Occipital lobe (tissue), 2 donors: ENCODE data around the gene FAM217A. TPM values are rescaled to one million over a fixed set of nuclear protein-coding genes. Genes with fewer than 3 reads are reported as not detected.

Experiments used
- DNase-seq: peaks from one replicate; lab custom pipeline; 2025; lab: John Stamatoyannopoulos, UW
- total RNA-seq: library from RNA; depleted of rRNA; stranded (reverse); fragments of >200 nt; gene quantifications from one replicate; pipeline ENCODE4 v1.2.3, GENCODE V29; 2014

Gene FAM217A
- total RNA-seq, 1 donor from 2014 or later, result not detected

DNA sequence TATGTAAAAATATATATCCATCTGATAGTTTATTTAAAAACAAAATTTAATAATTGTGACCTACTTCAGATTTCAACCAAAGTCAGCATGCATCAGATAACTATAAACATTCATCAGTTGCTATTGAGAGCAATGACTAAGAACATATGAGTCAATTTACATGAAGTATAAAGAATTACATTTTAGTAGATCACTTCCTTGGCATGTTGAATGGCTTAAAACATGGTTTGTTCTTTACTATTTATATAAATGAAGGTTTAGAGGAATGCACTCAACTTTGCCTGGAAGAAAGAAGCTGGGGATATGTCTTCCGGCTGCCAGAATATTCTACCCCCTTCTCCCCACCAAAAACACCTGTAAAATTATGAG lies 6.4 kb upstream of the FAM217A start:
- DNase-seq, result no peak

DNA sequence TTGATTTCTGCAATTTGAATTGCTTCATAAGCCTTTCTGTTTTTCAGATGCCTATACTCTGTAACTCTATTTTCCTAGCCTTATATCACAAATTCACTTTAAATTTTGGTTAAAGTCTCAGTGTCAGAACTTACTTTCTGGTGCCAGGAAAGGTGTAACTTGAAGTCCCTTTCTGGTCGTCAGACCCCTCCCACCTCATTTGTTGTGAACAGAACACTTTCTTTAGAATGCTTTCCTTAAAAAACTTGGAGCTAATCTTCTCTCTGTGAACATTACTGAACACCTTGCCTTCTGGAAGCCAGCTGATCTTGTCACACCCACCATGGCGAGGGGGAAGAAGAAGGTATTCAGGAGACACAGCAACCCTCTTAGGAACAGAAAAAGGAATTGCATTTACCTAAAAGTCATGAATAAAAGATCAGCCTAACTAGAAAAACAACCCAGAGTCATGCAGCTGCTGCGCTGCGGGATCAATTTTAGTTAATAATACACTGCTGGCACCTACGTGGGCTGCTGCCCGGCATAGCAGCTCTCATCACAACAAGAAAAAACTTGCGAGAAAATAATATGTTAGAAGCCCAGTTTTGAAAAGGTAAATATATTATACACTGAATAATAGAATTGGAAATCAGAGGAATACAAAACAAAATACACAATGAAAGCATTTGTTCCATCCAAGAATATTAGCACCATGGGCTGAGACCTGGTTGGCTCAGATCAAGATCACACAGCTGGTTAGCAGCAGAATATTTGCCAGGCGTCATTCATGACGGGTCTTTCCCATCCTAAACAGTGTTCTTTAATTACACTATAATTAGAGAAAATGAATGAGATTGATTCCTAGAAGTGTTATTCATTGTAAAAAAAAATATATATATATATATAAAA lies 5.8 kb upstream of the FAM217A start:
- DNase-seq, result no peak

GRCh38 chr6:4074478-4075235 lies 4.3 kb downstream of the FAM217A start:
- DNase-seq, result no peak

GRCh38 chr6:4071330-4071729 lies 7.6 kb downstream of the FAM217A start:
- no peak for DNase-seq

GRCh38 chr6:4069199-4069598 lies 9.7 kb downstream of the FAM217A start:
- DNase-seq, result no peak

- DNase-seq, result no peak
Observed at GRCh38 chr6:4067673-4068072, 11.3 kb downstream of the FAM217A start.

GRCh38 chr6:4066029-4066755 lies 12.7 kb downstream of the FAM217A start:
- no peak for DNase-seq

GRCh38 chr6:4059115-4059777 lies 19.7 kb downstream of the FAM217A start:
- no peak for DNase-seq

- no peak for DNase-seq
Observed at GRCh38 chr6:4057036-4057435, 21.9 kb downstream of the FAM217A start.

GRCh38 chr6:4055420-4056041 lies 23.4 kb downstream of the FAM217A start:
- DNase-seq, result no peak

DNA sequence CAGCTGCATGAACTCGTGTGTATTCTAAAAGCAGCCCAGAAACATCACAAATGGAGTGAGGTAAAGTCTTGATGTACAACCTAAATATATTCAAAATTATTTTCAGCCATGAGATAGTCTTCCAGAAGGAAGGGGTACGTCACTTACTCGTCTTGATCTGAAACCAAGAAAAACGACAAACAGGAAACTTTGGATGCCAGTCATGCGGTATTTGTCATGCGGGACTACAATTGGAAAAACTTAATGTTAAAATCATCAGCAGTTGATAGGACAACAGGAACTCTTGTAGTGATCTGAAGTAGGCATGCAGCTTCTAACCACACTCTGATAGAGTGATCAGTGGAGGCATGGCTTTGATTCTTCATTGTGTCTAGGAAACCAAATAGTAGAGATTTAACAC lies 29.7 kb downstream of the FAM217A start:
- DNase-seq, result no peak

DNA sequence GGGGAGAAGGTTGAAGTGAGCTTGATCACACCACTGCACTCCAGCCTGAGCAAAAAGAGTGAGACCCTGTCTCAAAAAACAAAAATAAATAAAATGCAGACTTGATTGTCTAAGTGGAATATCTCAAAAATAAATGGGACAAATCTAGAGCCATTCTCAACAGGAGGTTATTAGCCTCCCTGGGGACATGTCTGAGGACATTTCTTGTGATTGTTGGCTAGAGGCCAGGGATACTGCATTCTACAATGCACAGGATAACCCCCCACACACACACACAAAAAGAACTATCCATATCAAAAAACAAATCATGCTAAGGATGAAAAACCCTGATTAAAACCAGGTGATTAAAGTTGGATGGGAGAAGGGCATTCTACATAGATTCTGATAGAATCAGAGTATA lies 37.5 kb downstream of the FAM217A start:
- DNase-seq, result no peak

GRCh38 chr6:4039348-4039747 lies 39.6 kb downstream of the FAM217A start:
- DNase-seq, result no peak

- no peak for DNase-seq
Observed at GRCh38 chr6:4036581-4036980, 42.4 kb downstream of the FAM217A start.

GRCh38 chr6:4032475-4032874 lies 46.5 kb downstream of the FAM217A start:
- no peak for DNase-seq

DNA sequence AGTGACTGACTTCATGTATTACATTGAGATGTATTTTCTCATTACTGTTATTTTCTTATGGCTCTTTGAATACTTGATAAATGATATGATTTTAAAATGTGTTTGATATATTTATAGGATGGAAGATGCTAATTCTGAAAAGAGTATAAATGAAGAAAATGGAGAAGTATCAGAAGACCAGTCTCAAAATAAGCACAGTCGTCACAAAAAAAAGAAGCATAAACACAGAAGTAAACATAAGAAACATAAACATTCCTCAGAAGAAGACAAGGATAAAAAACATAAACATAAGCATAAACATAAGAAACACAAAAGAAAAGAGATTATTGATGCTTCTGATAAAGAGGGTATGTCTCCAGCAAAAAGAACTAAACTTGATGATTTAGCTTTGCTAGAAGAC lies 47.5 kb downstream of the FAM217A start:
- no peak for DNase-seq

- DNase-seq, result no peak
Observed at GRCh38 chr6:4030669-4031068, 48.3 kb downstream of the FAM217A start.

DNA sequence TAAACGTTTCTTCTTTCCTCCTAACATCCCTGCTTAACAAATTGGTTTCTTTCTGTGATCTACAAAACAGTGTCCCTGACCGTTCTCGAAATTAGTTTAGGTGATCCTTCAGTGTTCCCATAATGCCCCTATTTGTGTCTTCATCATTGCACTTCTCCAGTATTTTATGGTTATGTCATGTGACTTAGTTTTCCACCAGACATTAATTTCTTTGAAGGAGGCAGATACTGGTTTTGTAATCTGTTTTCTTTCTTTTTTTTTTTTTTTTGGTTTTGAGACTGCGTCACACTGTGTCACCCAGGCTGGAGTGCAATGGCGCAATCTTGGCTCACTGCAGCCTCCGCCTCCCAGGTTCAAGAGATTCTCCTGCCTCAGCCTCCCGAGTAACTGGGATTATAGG lies 49.2 kb downstream of the FAM217A start:
- no peak for DNase-seq

DNA sequence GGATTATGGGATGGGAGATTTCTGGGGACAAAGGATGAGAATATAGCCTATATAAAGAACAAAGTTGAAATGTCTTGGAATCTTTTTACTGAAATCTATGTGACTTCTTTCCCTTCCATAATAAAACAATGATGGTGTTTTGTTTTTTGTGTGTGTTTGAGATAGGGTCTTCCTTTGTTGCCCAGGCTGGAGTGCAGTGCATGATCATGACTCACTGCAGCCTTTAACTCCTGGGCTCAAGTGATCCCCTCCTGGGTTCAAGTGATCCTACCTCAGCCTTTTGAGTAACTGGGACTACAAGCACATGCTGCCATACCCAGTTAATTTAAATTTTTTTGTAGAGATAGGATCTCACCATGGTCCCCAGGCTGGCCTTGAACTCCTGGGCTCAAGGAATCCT lies 50.9 kb downstream of the FAM217A start:
- no peak for DNase-seq

DNA sequence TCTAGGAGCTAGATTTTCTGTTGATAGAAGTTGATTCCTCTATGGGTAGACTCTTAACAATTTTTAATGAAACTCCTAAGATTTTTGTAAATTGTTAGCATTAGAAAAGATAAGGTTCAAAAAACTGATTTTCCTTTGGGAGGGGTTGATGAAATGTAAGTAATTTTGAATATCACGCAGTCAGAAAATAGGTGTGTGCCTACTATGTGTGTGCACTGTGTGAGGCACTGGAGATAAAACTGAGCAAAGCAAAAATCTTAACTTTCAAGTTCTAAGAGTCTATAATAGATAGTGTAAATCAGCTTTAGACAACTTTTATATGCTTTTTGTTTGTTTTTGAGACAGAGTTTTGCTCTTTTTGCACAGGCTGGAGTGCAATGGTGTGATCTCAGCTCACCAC lies 53.3 kb downstream of the FAM217A start:
- DNase-seq, result no peak

- no peak for DNase-seq
Observed at GRCh38 chr6:4023240-4023639, 55.7 kb downstream of the FAM217A start.
